Spinal cord (tissue), 10 donors: ENCODE data around the gene KRTAP5-2. TPM values are rescaled to one million over a fixed set of nuclear protein-coding genes. Genes with fewer than 3 reads are reported as not detected.
"Not testable (repeated sequence)": the region's sequence is repeated elsewhere in the genome, so short reads cannot be mapped to it uniquely, and the experiment has no call there.

Experiments used
- DNase-seq, 6 donors: peaks; one replicate each; pipeline versions ENCODE4 v3.0.0 to v3.0.0-alpha.2; 2013 to 2015; ENCODE audit warnings: low spot score in 6 of 6, low read depth in 4 of 6
- H3K27ac ChIP-seq: one replicate; pipeline ENCODE4 v1.5.1; 2013; ENCODE audit warnings: low read depth, low read length, control low read depth
- H3K27me3 ChIP-seq: one replicate; pipeline ENCODE4 v1.6.1; 2013; ENCODE audit warnings: low read length; ENCODE audit not compliant: control insufficient read depth, insufficient read depth
- H3K36me3 ChIP-seq: one replicate; pipeline ENCODE4 v1.6.1; 2013; ENCODE audit warnings: low read length; ENCODE audit not compliant: control insufficient read depth, insufficient read depth
- H3K4me1 ChIP-seq: one replicate; pipeline ENCODE4 v1.6.1; 2013; ENCODE audit warnings: low read length; ENCODE audit not compliant: control insufficient read depth, insufficient read depth
- H3K4me3 ChIP-seq: one replicate; pipeline ENCODE4 v1.5.1; 2013; ENCODE audit warnings: low read depth, low read length, control low read depth
- H3K9me3 ChIP-seq: one replicate; pipeline ENCODE4 v1.6.1; 2013; ENCODE audit warnings: low read length; ENCODE audit not compliant: control insufficient read depth, insufficient read depth
- WGBS: methylation state at CpG from one replicate; pipeline ENCODE4 v1.1.5; 2013; ENCODE audit warnings: missing lambda C conversion rate; ENCODE audit not compliant: insufficient coverage; 5-methylcytosine and 5-hydroxymethylcytosine counted together
- polyA plus RNA-seq, 2 donors: library from polyadenylated mRNA; unstranded; fragments of 120-200 nt; gene quantifications; one replicate each; pipeline ENCODE4 v1.2.1, GENCODE V29; 2013; ENCODE audit not compliant: insufficient read length in 2 of 2
- total RNA-seq, 2 donors: library from RNA; depleted of rRNA in 1 of 2; stranded (reverse); fragments of 120-200 nt in 1 of 2; fragments of >200 nt in 1 of 2; gene quantifications; one replicate each; pipeline versions ENCODE4 v1.2.3 to v1.2.4, GENCODE V29; 2013 to 2014
- donor health status: healthy.

Gene KRTAP5-2
- total and polyA plus RNA-seq, 4 donors, result 0.50 TPM; not detected in 3

GRCh38 chr11:1607901-1608300 lies 9.8 kb upstream of the KRTAP5-2 start:
- not testable (repeated sequence) for H3K27ac ChIP-seq, H3K9me3 ChIP-seq, H3K4me1 ChIP-seq, H3K4me3 ChIP-seq, H3K36me3 ChIP-seq, H3K27me3 ChIP-seq, DNase-seq
- 87% methylated on average over 3 of the region's 5 CpGs for WGBS

- not testable (repeated sequence) for H3K4me1 ChIP-seq, H3K4me3 ChIP-seq, DNase-seq, H3K36me3 ChIP-seq, H3K27ac ChIP-seq, H3K9me3 ChIP-seq, H3K27me3 ChIP-seq
- WGBS, result 25% methylated on average over 18 of the region's 18 CpGs
Observed at GRCh38 chr11:1607156-1607845, 9.2 kb upstream of the KRTAP5-2 start.

GRCh38 chr11:1605923-1606322 lies 7.8 kb upstream of the KRTAP5-2 start:
- H3K4me3 ChIP-seq, H3K27me3 ChIP-seq, H3K27ac ChIP-seq, H3K9me3 ChIP-seq, H3K36me3 ChIP-seq, H3K4me1 ChIP-seq, DNase-seq: not testable (repeated sequence)
- WGBS, result 88% methylated on average over 9 of the region's 13 CpGs

- no peaks in the 10 kb centered on the region for H3K4me1 ChIP-seq
- H3K9me3 ChIP-seq, result no peaks in the 10 kb centered on the region
- DNase-seq, result no peak
- peaks cover 5% of the 10 kb centered on the region for H3K27me3 ChIP-seq
- WGBS, result 92% methylated on average over 7 of the region's 7 CpGs
- no peak overlapping the region for H3K4me3 ChIP-seq
- no peaks in the 10 kb centered on the region for H3K36me3 ChIP-seq
- H3K27ac ChIP-seq, result no peak overlapping the region
Observed at GRCh38 chr11:1604711-1605110, 6.6 kb upstream of the KRTAP5-2 start.

GRCh38 chr11:1604181-1604580 lies 6.1 kb upstream of the KRTAP5-2 start:
- no peaks in the 10 kb centered on the region for H3K36me3 ChIP-seq
- H3K9me3 ChIP-seq, result no peaks in the 10 kb centered on the region
- H3K4me1 ChIP-seq, result no peaks in the 10 kb centered on the region
- DNase-seq, result no peak
- 96% methylated on average over 11 of the region's 11 CpGs for WGBS
- H3K27ac ChIP-seq, result no peak overlapping the region
- peaks cover 5% of the 10 kb centered on the region for H3K27me3 ChIP-seq
- no peak overlapping the region for H3K4me3 ChIP-seq

GRCh38 chr11:1603629-1604028 lies 5.5 kb upstream of the KRTAP5-2 start:
- H3K9me3 ChIP-seq, result no peaks in the 10 kb centered on the region
- H3K36me3 ChIP-seq, result no peaks in the 10 kb centered on the region
- no peak overlapping the region for H3K4me3 ChIP-seq
- WGBS, result 100% methylated on average over 1 of the region's 1 CpG
- peaks cover 5% of the 10 kb centered on the region for H3K27me3 ChIP-seq
- no peaks in the 10 kb centered on the region for H3K4me1 ChIP-seq
- no peak overlapping the region for H3K27ac ChIP-seq
- no peak for DNase-seq

GRCh38 chr11:1601663-1602062 lies 3.6 kb upstream of the KRTAP5-2 start:
- WGBS, result 0% methylated on average over 1 of the region's 3 CpGs
- H3K4me3 ChIP-seq, H3K27ac ChIP-seq, H3K9me3 ChIP-seq, H3K4me1 ChIP-seq, DNase-seq, H3K27me3 ChIP-seq: not testable (repeated sequence)
- H3K36me3 ChIP-seq, result peaks cover 11% of the 10 kb centered on the region

- Histone ChIP-seq H3K9me3 (no peaks in the 10 kb centered on the region), H3K36me3 (peaks cover 11% of the 10 kb centered on the region), H3K4me3 (no peak overlapping the region), H3K27ac (no peak overlapping the region), H3K4me1 (no peaks in the 10 kb centered on the region), H3K27me3 (no peaks in the 10 kb centered on the region)
- 72% methylated on average over 3 of the region's 5 CpGs for WGBS
- DNase-seq, result no peak
Observed at GRCh38 chr11:1600626-1601025, 2.5 kb upstream of the KRTAP5-2 start.

- no peak for DNase-seq
- Histone ChIP-seq H3K36me3 (peaks cover 11% of the 10 kb centered on the region), H3K4me3 (no peak overlapping the region), H3K27ac (no peak overlapping the region), H3K27me3 (no peaks in the 10 kb centered on the region), H3K4me1 (no peaks in the 10 kb centered on the region), H3K9me3 (no peaks in the 10 kb centered on the region)
- WGBS, result no CpG with 5 or more reads among the region's 6 CpGs
Observed at GRCh38 chr11:1598816-1599215, 722 bp upstream of the KRTAP5-2 start.

- H3K36me3 ChIP-seq, result peaks cover 11% of the 10 kb centered on the region
- not testable (repeated sequence) for H3K4me1 ChIP-seq, H3K9me3 ChIP-seq, H3K27me3 ChIP-seq, DNase-seq, H3K27ac ChIP-seq, H3K4me3 ChIP-seq
- 50% methylated on average over 1 of the region's 3 CpGs for WGBS
Observed at GRCh38 chr11:1598406-1598805, 312 bp upstream of the KRTAP5-2 start.
